ENCODE data around the gene CCDC97. TPM values are rescaled to one million over a fixed set of nuclear protein-coding genes. Genes with fewer than 3 reads are reported as not detected.
"Not testable (repeated sequence)": the region's sequence is repeated elsewhere in the genome, so short reads cannot be mapped to it uniquely, and the experiment has no call there.

CCDC97 gene
- total RNA-seq, 6 donors from 2014 or later: 22.0 to 36.7 (median 27.0) TPM

DNA sequence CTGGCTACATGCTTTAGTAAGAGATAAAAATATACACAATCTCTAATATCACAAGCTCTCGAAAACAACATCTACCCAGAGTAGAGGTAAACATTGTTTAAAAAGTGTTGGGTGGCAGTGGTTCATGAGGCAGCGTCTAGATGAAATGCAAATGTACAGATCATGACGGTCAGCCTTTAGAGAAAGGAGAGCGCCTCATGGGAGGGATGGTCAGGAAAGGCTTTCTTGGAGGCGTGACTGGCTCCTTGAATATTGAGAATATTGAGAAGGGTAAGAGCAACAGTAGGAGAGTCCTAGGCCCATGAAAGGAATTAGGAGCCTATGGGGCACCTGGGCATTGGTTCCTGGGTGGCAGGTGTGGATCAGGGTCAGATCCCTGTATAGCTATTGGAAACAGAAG lies 35.2 kb upstream of the CCDC97 start:
- 94 to 97% methylated on average over 5 of the region's 5 CpGs for WGBS, 2 donors

GRCh38 chr19:41276231-41276630 lies 33.7 kb upstream of the CCDC97 start:
- Histone ChIP-seq H3K27ac (no peak overlapping the region), H3K36me3 (peaks cover 94 to 100% (median 98%) of the 10 kb centered on the region in 4 donors), H3K4me3 (no peak overlapping the region), H3K9me3 (no peaks in the 10 kb centered on the region), H3K27me3 (no peaks in the 10 kb centered on the region), H3K4me1 (no peaks in the 10 kb centered on the region)
- TF ChIP-seq POLR2AphosphoS5 (IDR thresholded peaks at IDR 0.05) (no peak), EP300 (IDR thresholded peaks at IDR 0.05) (no peak), CTCF (IDR thresholded peaks at IDR 0.05) (no peak), POLR2A (IDR thresholded peaks at IDR 0.05) (no peak)
- DNase-seq (no peak), ATAC-seq (ENCODE audit: low FRiP score in 2 of 2) (no peak)
- WGBS, 2 donors: 53 to 62% methylated on average over 3 of the region's 3 CpGs

More for the DNA sequence above, 35.2 kb upstream of the CCDC97 start:
- Histone ChIP-seq H3K27me3 (no peaks in the 10 kb centered on the region), H3K9me3 (no peaks in the 10 kb centered on the region), H3K4me1 (no peaks in the 10 kb centered on the region), H3K27ac (no peak overlapping the region), H3K4me3 (no peak overlapping the region), H3K36me3 (peaks cover 93 to 100% (median 97%) of the 10 kb centered on the region in 4 donors)
- ATAC-seq (ENCODE audit: low FRiP score in 2 of 2) (no peak), DNase-seq (no peak)
- no peak for TF ChIP-seq POLR2A (IDR thresholded peaks at IDR 0.05)
- TF ChIP-seq POLR2AphosphoS5 (IDR thresholded peaks at IDR 0.05): no peak
- TF ChIP-seq EP300 (IDR thresholded peaks at IDR 0.05): no peak

- WGBS, 2 donors: 92 to 96% methylated on average over 2 of the region's 2 CpGs
Measured at GRCh38 chr19:41278478-41278877, 31.5 kb upstream of the CCDC97 start.

GRCh38 chr19:41288673-41289530 lies 21.1 kb upstream of the CCDC97 start:
- Histone ChIP-seq H3K4me3 (no peak overlapping the region), H3K27ac (no peak overlapping the region), H3K27me3 (no peaks in the 10 kb centered on the region), H3K9me3 (no peaks in the 10 kb centered on the region), H3K36me3 (peaks cover 42 to 100% (median 89%) of the 10 kb centered on the region in 4 donors), H3K4me1 (no peaks in the 10 kb centered on the region)
- TF ChIP-seq EP300 (IDR thresholded peaks at IDR 0.05): no peak
- TF ChIP-seq POLR2AphosphoS5 (IDR thresholded peaks at IDR 0.05): no peak
- no peak for TF ChIP-seq CTCF (IDR thresholded peaks at IDR 0.05)
- no peak for TF ChIP-seq POLR2A (IDR thresholded peaks at IDR 0.05)
- 84 to 87% methylated on average over 3 of the region's 3 CpGs for WGBS, 2 donors
- DNase-seq (no peak), ATAC-seq (ENCODE audit: low FRiP score in 2 of 2) (no peak)

More at GRCh38 chr19:41278478-41278877, 31.5 kb upstream of the CCDC97 start:
- Histone ChIP-seq H3K27ac (no peak overlapping the region), H3K27me3 (no peaks in the 10 kb centered on the region), H3K4me1 (no peaks in the 10 kb centered on the region), H3K4me3 (no peak overlapping the region), H3K9me3 (no peaks in the 10 kb centered on the region), H3K36me3 (peaks cover 90 to 98% (median 93%) of the 10 kb centered on the region in 4 donors)
- DNase-seq (no peak), ATAC-seq (ENCODE audit: low FRiP score in 2 of 2) (no peak)
- TF ChIP-seq EP300 (IDR thresholded peaks at IDR 0.05) (no peak), POLR2AphosphoS5 (IDR thresholded peaks at IDR 0.05) (no peak), CTCF (IDR thresholded peaks at IDR 0.05) (no peak), POLR2A (IDR thresholded peaks at IDR 0.05) (no peak)

DNA sequence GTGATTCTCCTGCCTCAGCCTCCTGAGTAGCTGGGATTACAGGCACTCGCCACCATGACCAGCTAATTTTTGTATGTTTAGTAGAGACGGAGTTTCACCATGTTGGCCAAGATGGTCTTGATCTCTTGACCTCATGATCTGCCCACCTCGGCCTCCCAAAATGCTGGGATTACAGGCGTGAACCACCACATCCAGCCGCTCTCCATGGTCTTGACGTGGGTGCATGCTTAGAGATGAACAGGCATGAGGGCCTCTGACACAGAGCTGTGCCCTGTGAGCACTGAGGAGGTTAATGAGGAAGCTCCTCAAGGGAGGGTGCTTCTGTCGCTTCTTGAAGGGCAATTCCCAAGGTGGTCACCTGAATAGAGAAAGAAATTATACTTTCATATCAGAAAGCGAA lies 20.2 kb upstream of the CCDC97 start:
- not testable (repeated sequence) for ATAC-seq (ENCODE audit: low FRiP score in 2 of 2); H3K27me3 ChIP-seq; DNase-seq; H3K4me3 ChIP-seq; H3K9me3 ChIP-seq; H3K27ac ChIP-seq; H3K4me1 ChIP-seq
- 93 to 95% methylated on average over 7 to 8 of the region's 8 CpGs for whole genome bisulfite sequencing, 2 donors
- peaks cover 52 to 100% (median 89%) of the 10 kb centered on the region in 4 donors for H3K36me3 ChIP-seq

Data from upper lobe of left lung (tissue), 6 donors.